ENCODE data around the gene STAC2. TPM values are rescaled to one million over a fixed set of nuclear protein-coding genes. Genes with fewer than 3 reads are reported as not detected.

The STAC2 gene
- total and polyA plus RNA-seq, 2 donors (not counting 1 experiment from before 2014, with no cell fraction given) = not detected

GRCh38 chr17:39246274-39246673 lies 20.5 kb upstream of the STAC2 start:
- 87% methylated on average over 2 of the region's 3 CpGs for WGBS (ENCODE audit: insufficient coverage)
- DNase-seq (no peak), ATAC-seq (ENCODE audit: low read depth) (no peak)
- no peak overlapping the region for H2AFZ ChIP-seq (ENCODE audit: insufficient read depth, low read depth, low read length, poor library complexity, severe bottlenecking)
- H3K9me3 Mint-ChIP-seq (ENCODE audit: insufficient read depth) = no peaks in the 10 kb centered on the region
- ChIA-PET POLR2A (interaction anchor here (0.5 to 0.6 kb wide), 2 partner anchors 39 to 142 kb away, joined by 5 to 6 read pairs; no protein-coding TSS in a partner anchor), CTCF (interaction anchor here (1.4 to 21.4 kb wide), 7 partner anchors 8 to 263 kb away, joined by 5 to 707 read pairs (median 30); partner anchors contain the start of gene RPL19)
- TF ChIP-seq CTCF (IDR thresholded peaks at IDR 0.05) (no peak), EZH2 (IDR thresholded peaks at IDR 0.05; ENCODE audit: borderline replicate concordance, insufficient read depth, low read depth, low read length, poor library complexity, severe bottlenecking) (no peak)
- intact Hi-C loops (cut with micrococcal nuclease) = no loop called here
- peaks cover 16% of the 10 kb centered on the region for H3K4me1 Mint-ChIP-seq
- no peaks in the 10 kb centered on the region for H3K9me3 ChIP-seq (ENCODE audit: control extremely low read depth in 1 of 3, control insufficient read depth in 2 of 3, insufficient read depth in 1 of 3, low read length in 2 of 3)
- H3K36me3 ChIP-seq (replicated peaks in 1 of 2; ENCODE audit: control extremely low read depth in 1 of 2, control insufficient read depth in 1 of 2, extremely low read depth in 1 of 2, insufficient read depth in 2 of 2, low read length in 1 of 2) = no peaks in the 10 kb centered on the region
- H3K4me3 ChIP-seq (ENCODE audit: control extremely low read depth in 1 of 5, extremely low read depth in 1 of 5, insufficient read depth in 1 of 5, low read depth in 2 of 5, low read length in 4 of 5) = no peak overlapping the region
- no peaks in the 10 kb centered on the region for H3K27me3 Mint-ChIP-seq
- H3K4me1 ChIP-seq (ENCODE audit: control insufficient read depth in 2 of 2, insufficient read depth in 2 of 2, low read length in 2 of 2) = peaks cover 12 to 16% of the 10 kb centered on the region in 2 donors
- H3K9ac ChIP-seq (ENCODE audit: low read length) = no peak overlapping the region
- no peaks in the 10 kb centered on the region for H4K20me1 ChIP-seq (ENCODE audit: control insufficient read depth, insufficient read depth, low read length, poor library complexity, severe bottlenecking)
- H3K4me3 Mint-ChIP-seq = no peak overlapping the region
- peaks cover 0 to 4% (median 0%) of the 10 kb centered on the region in 4 experiments for H3K27me3 ChIP-seq (replicated peaks in 1 of 4; ENCODE audit: control extremely low read depth in 1 of 4, control insufficient read depth in 3 of 4, insufficient read depth in 4 of 4, low read length in 3 of 4)
- H3K79me2 ChIP-seq (ENCODE audit: control insufficient read depth, insufficient read depth, low read length) = no peaks in the 10 kb centered on the region
- H3K27ac ChIP-seq (ENCODE audit: low read length in 2 of 2) = no peak overlapping the region
- no peak overlapping the region for H3K27ac Mint-ChIP-seq
- no peak overlapping the region for H3K4me2 ChIP-seq (replicated peaks; ENCODE audit: low read depth, low read length, poor library complexity, severe bottlenecking)
